ENCODE results near the gene ACVR2B. TPM values are rescaled to one million over a fixed set of nuclear protein-coding genes. Genes with fewer than 3 reads are reported as not detected.

The ACVR2B gene
- polyA plus RNA-seq, 1 donor from 2014 or later, result 33.3 TPM

- H3K79me2 ChIP-seq (replicated peaks; ENCODE audit: insufficient read depth, low read length), result peaks cover 83% of the 10 kb centered on the region
Measured at GRCh38 chr3:38472342-38472741, 18.7 kb downstream of the ACVR2B start.

GRCh38 chr3:38473229-38473628 lies 19.5 kb downstream of the ACVR2B start:
- peaks cover 4% of the 10 kb centered on the region for H3K9me3 ChIP-seq (ENCODE audit: low read length)
- no peak overlapping the region for H3K4me2 ChIP-seq (ENCODE audit: low read length)
- H3K27me3 ChIP-seq (ENCODE audit: insufficient read depth, low read depth, low read length), result no peaks in the 10 kb centered on the region
- H3K9me2 ChIP-seq (ENCODE audit: insufficient read depth, low read length), result no peaks in the 10 kb centered on the region
- no peaks in the 10 kb centered on the region for H3F3A ChIP-seq (ENCODE audit: insufficient read depth, low read length, poor library complexity, severe bottlenecking)
- H3K9ac ChIP-seq (ENCODE audit: low read length), result no peak overlapping the region
- no peak overlapping the region for H3K27ac ChIP-seq (ENCODE audit: low read length)
- H3K36me3 ChIP-seq (ENCODE audit: insufficient read depth, low read length), result no peaks in the 10 kb centered on the region
- H4K20me1 ChIP-seq (ENCODE audit: insufficient read depth), result peaks cover 4% of the 10 kb centered on the region
- peaks cover 78% of the 10 kb centered on the region for H3K79me2 ChIP-seq (replicated peaks; ENCODE audit: insufficient read depth, low read length)
- H3K4me3 ChIP-seq (ENCODE audit: low read length), result no peak overlapping the region
- H2AFZ ChIP-seq (ENCODE audit: low read depth, low read length), result no peak overlapping the region
- TF ChIP-seq TAF1 (IDR thresholded peaks at IDR 0.05; ENCODE audit: low read depth) (no peak), SMC3 (conservative IDR thresholded peaks at IDR 0.05; ENCODE audit: poor library complexity) (no peak), MXI1 (conservative IDR thresholded peaks at IDR 0.05; ENCODE audit: poor library complexity, severe bottlenecking) (no peak), RAD21 (conservative IDR thresholded peaks at IDR 0.05) (no peak), CTCF (IDR thresholded peaks at IDR 0.05; ENCODE audit: poor library complexity, severe bottlenecking) (no peak), POLR2AphosphoS5 (IDR thresholded peaks at IDR 0.05) (no peak), REST (IDR thresholded peaks at IDR 0.05; ENCODE audit: borderline replicate concordance) (no peak)

More at GRCh38 chr3:38472342-38472741, 18.7 kb downstream of the ACVR2B start:
- no peak overlapping the region for H3K4me2 ChIP-seq (ENCODE audit: low read length)
- no peak overlapping the region for H3K27ac ChIP-seq (ENCODE audit: low read length)
- H3K9ac ChIP-seq (ENCODE audit: low read length), result no peak overlapping the region
- no peaks in the 10 kb centered on the region for H3K9me2 ChIP-seq (ENCODE audit: insufficient read depth, low read length)
- H3F3A ChIP-seq (ENCODE audit: insufficient read depth, low read length, poor library complexity, severe bottlenecking), result no peaks in the 10 kb centered on the region
- no peaks in the 10 kb centered on the region for H3K36me3 ChIP-seq (ENCODE audit: insufficient read depth, low read length)
- TF ChIP-seq MXI1 (conservative IDR thresholded peaks at IDR 0.05; ENCODE audit: poor library complexity, severe bottlenecking) (no peak), EZH2 (IDR thresholded peaks at IDR 0.05; ENCODE audit: borderline replicate concordance, insufficient read depth, low read length, poor library complexity, severe bottlenecking) (no peak), SMC3 (conservative IDR thresholded peaks at IDR 0.05; ENCODE audit: poor library complexity) (no peak), EP300 (conservative IDR thresholded peaks at IDR 0.05; ENCODE audit: poor library complexity, severe bottlenecking) (no peak), RAD21 (conservative IDR thresholded peaks at IDR 0.05) (no peak), CTCF (IDR thresholded peaks at IDR 0.05; ENCODE audit: poor library complexity, severe bottlenecking) (no peak), TAF1 (IDR thresholded peaks at IDR 0.05; ENCODE audit: low read depth) (no peak), REST (IDR thresholded peaks at IDR 0.05; ENCODE audit: borderline replicate concordance) (no peak), POLR2AphosphoS5 (IDR thresholded peaks at IDR 0.05) (no peak)
- H2AFZ ChIP-seq (ENCODE audit: low read depth, low read length), result no peak overlapping the region
- H4K20me1 ChIP-seq (ENCODE audit: insufficient read depth), result no peaks in the 10 kb centered on the region
- H3K9me3 ChIP-seq (ENCODE audit: low read length), result peaks cover 4% of the 10 kb centered on the region
- no peak overlapping the region for H3K4me3 ChIP-seq (ENCODE audit: low read length)
- no peaks in the 10 kb centered on the region for H3K27me3 ChIP-seq (ENCODE audit: insufficient read depth, low read depth, low read length)
